Neural progenitor cell (in vitro differentiated cells): ENCODE results near the gene CGRRF1.

Source experiments
- EZH2 ChIP-seq: fragments of 200-600 bp; sonication (generic); IDR thresholded peaks from 2 replicates; pipeline ENCODE4 v1.6.1; 2017; ENCODE audit warnings: antibody characterized with exemption, mild to moderate bottlenecking, moderate library complexity
- TF ChIP-seq, protein P1 (sequence below): fragments of 200-600 bp; sonication (generic); IDR thresholded peaks from 2 replicates; pipeline ENCODE4 v1.5.1; 2017; ENCODE audit warnings: antibody characterized with exemption, mild to moderate bottlenecking

DNA sequence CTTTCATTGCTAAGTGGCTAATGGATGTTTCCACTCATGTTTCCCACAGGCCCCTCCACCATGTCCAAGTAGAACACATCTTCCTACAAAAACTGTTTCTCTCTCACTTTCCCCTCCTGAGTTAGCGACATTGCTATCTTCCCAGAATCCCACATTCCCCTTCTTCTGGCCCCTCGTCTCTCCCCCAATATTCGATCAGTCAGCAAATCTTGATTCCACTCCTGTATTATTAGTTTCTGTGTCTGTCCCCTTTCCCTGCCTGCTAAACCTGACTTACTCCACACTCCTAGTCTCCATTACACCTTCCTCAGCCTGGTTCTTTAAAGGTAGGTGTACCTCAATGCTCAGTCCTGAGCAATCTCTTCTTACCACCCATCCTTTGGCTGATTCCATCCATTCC lies 37.9 kb downstream of the CGRRF1 start:
- TF ChIP-seq, protein P1, sequence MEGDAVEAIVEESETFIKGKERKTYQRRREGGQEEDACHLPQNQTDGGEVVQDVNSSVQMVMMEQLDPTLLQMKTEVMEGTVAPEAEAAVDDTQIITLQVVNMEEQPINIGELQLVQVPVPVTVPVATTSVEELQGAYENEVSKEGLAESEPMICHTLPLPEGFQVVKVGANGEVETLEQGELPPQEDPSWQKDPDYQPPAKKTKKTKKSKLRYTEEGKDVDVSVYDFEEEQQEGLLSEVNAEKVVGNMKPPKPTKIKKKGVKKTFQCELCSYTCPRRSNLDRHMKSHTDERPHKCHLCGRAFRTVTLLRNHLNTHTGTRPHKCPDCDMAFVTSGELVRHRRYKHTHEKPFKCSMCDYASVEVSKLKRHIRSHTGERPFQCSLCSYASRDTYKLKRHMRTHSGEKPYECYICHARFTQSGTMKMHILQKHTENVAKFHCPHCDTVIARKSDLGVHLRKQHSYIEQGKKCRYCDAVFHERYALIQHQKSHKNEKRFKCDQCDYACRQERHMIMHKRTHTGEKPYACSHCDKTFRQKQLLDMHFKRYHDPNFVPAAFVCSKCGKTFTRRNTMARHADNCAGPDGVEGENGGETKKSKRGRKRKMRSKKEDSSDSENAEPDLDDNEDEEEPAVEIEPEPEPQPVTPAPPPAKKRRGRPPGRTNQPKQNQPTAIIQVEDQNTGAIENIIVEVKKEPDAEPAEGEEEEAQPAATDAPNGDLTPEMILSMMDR: no peak
- TF ChIP-seq EZH2: no peak
